Stimulated activated CD4-positive, alpha-beta T cell treated with anti-CD3 and anti-CD28 coated beads, Interleukin-1b, Interleukin-23, amount 100 ng/mL, for 4 hours (primary cell): ENCODE data around the gene PTPRH.
"Not testable (repeated sequence)": the region's sequence is repeated elsewhere in the genome, so short reads cannot be mapped to it uniquely, and the experiment has no call there.

ENCODE experiments used
- DNase-seq, 2 donors: peaks; one replicate each; pipeline ENCODE4 v3.0.0-alpha.2; 2020; ENCODE audit warnings: low read depth in 2 of 2

The PTPRH gene

GRCh38 chr19:55179606-55180484 is 29.5 kb downstream of the PTPRH start, which contains the start of gene SYT5:
TSS of gene SYT5 (minus strand) at chr19:55180289. CDS start at chr19:55179041, 1,248 bp downstream.
- DNase-seq, result peak; percentile 46 to 66

- peak; percentile 78 to 81 for DNase-seq
Observed at GRCh38 chr19:55178781-55179599, 30.3 kb downstream of the PTPRH start.

- no peak for DNase-seq
Observed at GRCh38 chr19:55176076-55176475, 33.2 kb downstream of the PTPRH start.

- no peak for DNase-seq
Observed at GRCh38 chr19:55175117-55175867, 34.0 kb downstream of the PTPRH start.

GRCh38 chr19:55174425-55175116 is 34.7 kb downstream of the PTPRH start:
- no peak for DNase-seq

GRCh38 chr19:55173714-55174409 is 35.4 kb downstream of the PTPRH start:
- DNase-seq, result no peak

- no peak for DNase-seq
Observed at GRCh38 chr19:55173186-55173713, 36.1 kb downstream of the PTPRH start.

GRCh38 chr19:55172741-55173140 is 36.6 kb downstream of the PTPRH start:
- no peak for DNase-seq

GRCh38 chr19:55172318-55172717 is 37.0 kb downstream of the PTPRH start:
- DNase-seq, result not testable (repeated sequence)

GRCh38 chr19:55171440-55171839 is 37.9 kb downstream of the PTPRH start:
- no peak for DNase-seq

- DNase-seq, result no peak
Observed at GRCh38 chr19:55169136-55169535, 40.2 kb downstream of the PTPRH start.

- DNase-seq, result peak; percentile 48 to 66
Observed at GRCh38 chr19:55166530-55167268, 42.6 kb downstream of the PTPRH start, which contains the start of gene DNAAF3. TSS of gene DNAAF3 (minus strand) at chr19:55166613. CDS start at chr19:55166413, 200 bp downstream.

GRCh38 chr19:55165952-55166529 is 43.3 kb downstream of the PTPRH start:
- peak in 1 of 2 donors; percentile 34 for DNase-seq

- DNase-seq, result no peak
Observed at GRCh38 chr19:55161571-55162322, 47.6 kb downstream of the PTPRH start.

- DNase-seq, result no peak
Observed at GRCh38 chr19:55160986-55161365, 48.3 kb downstream of the PTPRH start.

GRCh38 chr19:55160128-55160985 is 48.9 kb downstream of the PTPRH start:
- DNase-seq, result peak; percentile 75 to 86
